ENCODE results near the gene MAIP1. TPM values are rescaled to one million over a fixed set of nuclear protein-coding genes. Genes with fewer than 3 reads are reported as not detected.

The MAIP1 gene
- total and polyA plus RNA-seq, 9 of the 15 experiments (the other 6 are each of a cell fraction or from before 2014, with no cell fraction given) = 3.6 to 30.0 (median 24.5) TPM

- TF ChIP-seq BCL6 (CRISPR knock-in tag; IDR thresholded peaks at IDR 0.05) = no peak
- no peak for TF ChIP-seq CBX8 (IDR thresholded peaks at IDR 0.05; ENCODE audit: borderline replicate concordance, extremely low read depth, low read depth, low read length, poor library complexity, severe bottlenecking)
- peak; percentile 36; the same call in 1 of the 2 replicates for TF ChIP-seq TCF7L2 (IDR thresholded peaks at IDR 0.05; ENCODE audit: low read depth, low read length)
- no peak for TF ChIP-seq NEUROD1 (IDR thresholded peaks at IDR 0.05; ENCODE audit: borderline replicate concordance, low read depth, low read length, partially characterized antibody)
- TF ChIP-seq RBM25 (IDR thresholded peaks at IDR 0.05; ENCODE audit: low read depth, low read length, severe bottlenecking) = no peak
- TF ChIP-seq CLOCK (CRISPR knock-in tag; IDR thresholded peaks at IDR 0.05; ENCODE audit: borderline replicate concordance) = no peak
- TF ChIP-seq BCOR (IDR thresholded peaks at IDR 0.05) = no peak
- TF ChIP-seq NFATC3 (IDR thresholded peaks at IDR 0.05) = no peak
- no peak for TF ChIP-seq ZNF436 (CRISPR knock-in tag; IDR thresholded peaks at IDR 0.05)
- no peak for TF ChIP-seq FOXO4 (CRISPR knock-in tag; IDR thresholded peaks at IDR 0.05)
- no peak for TF ChIP-seq SIX5 (IDR thresholded peaks at IDR 0.05; ENCODE audit: borderline replicate concordance in 1 of 2, insufficient read depth in 1 of 2, low read depth in 1 of 2, low read length in 2 of 2)
- no peak for TF ChIP-seq FOXK2 (conservative IDR thresholded peaks at IDR 0.05 in 1 of 2, IDR thresholded peaks at IDR 0.05 in 1 of 2; ENCODE audit: low read depth in 2 of 2)
- no peak for TF ChIP-seq ZNF655 (CRISPR knock-in tag; IDR thresholded peaks at IDR 0.05)
- TF ChIP-seq ETS2 (tag; IDR thresholded peaks at IDR 0.05; ENCODE audit: borderline replicate concordance, poor library complexity, severe bottlenecking) = no peak
- TF ChIP-seq LEF1 (IDR thresholded peaks at IDR 0.05) = no peak
- TF ChIP-seq ZNF175 (CRISPR knock-in tag; IDR thresholded peaks at IDR 0.05; ENCODE audit: low read depth) = no peak
- TF ChIP-seq BDP1 (IDR thresholded peaks at IDR 0.05; ENCODE audit: insufficient read depth, insufficient read length) = no peak
- peak; percentile 97 for TF ChIP-seq GMEB1 (CRISPR knock-in tag; IDR thresholded peaks at IDR 0.05)
- no peak for TF ChIP-seq ZNF134 (CRISPR knock-in tag; conservative IDR thresholded peaks at IDR 0.05)
- no peak for TF ChIP-seq NFIC (IDR thresholded peaks at IDR 0.05)
These were observed 44.1 kb upstream of the MAIP1 start, which contains the start of gene C2orf69 (continued) for GRCh38 chr2:199911052-199911876.

Data from K562 (cell line).